A549 (cell line): ENCODE measurements around the gene DOCK1.

ENCODE experiments used
- CTCF ChIP-seq: fragments of >200 bp; sonication (Bioruptor Twin); formaldehyde crosslinking; IDR thresholded peaks from 3 replicates; pipeline ENCODE4 v1.5.1; 2016
- MAZ ChIP-seq: fragments of 150-350 bp; IDR thresholded peaks from 2 replicates; pipeline ENCODE4 v1.6.1; 2014; ENCODE audit warnings: antibody characterized with exemption, low read depth, low read length, borderline replicate concordance
- REST ChIP-seq: fragments of 200-600 bp; sonication (generic); IDR thresholded peaks from 2 replicates; pipeline ENCODE4 v1.6.1; 2016; ENCODE audit warnings: antibody characterized with exemption, mild to moderate bottlenecking, moderate library complexity
- TF ChIP-seq, protein P1 (sequence below): fragments of 150-350 bp; IDR thresholded peaks from 2 replicates; pipeline ENCODE4 v1.6.1; 2014; ENCODE audit warnings: low read depth, mild to moderate bottlenecking, low read length

GRCh38 chr10:127198307-127198706 lies 293.1 kb downstream of the DOCK1 start:
- no peak for TF ChIP-seq MAZ
- TF ChIP-seq CTCF, result peak; percentile 24
- TF ChIP-seq, protein P1, sequence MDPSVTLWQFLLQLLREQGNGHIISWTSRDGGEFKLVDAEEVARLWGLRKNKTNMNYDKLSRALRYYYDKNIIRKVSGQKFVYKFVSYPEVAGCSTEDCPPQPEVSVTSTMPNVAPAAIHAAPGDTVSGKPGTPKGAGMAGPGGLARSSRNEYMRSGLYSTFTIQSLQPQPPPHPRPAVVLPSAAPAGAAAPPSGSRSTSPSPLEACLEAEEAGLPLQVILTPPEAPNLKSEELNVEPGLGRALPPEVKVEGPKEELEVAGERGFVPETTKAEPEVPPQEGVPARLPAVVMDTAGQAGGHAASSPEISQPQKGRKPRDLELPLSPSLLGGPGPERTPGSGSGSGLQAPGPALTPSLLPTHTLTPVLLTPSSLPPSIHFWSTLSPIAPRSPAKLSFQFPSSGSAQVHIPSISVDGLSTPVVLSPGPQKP, result no peak
- TF ChIP-seq REST, result no peak
